ENCODE data around the gene STK32B.
A peak's percentile ranks its signal among the peaks of the same experiment; 100 is the strongest.

Gene STK32B

GRCh38 chr4:5444918-5445517 is 393.7 kb downstream of the STK32B start:
- TF ChIP-seq POLR2A (IDR thresholded peaks at IDR 0.05; ENCODE audit: low read length) = no peak
- no peak for TF ChIP-seq GATA1 (IDR thresholded peaks at IDR 0.05; ENCODE audit: low read depth, low read length)
- DNase-seq = no peak

DNA sequence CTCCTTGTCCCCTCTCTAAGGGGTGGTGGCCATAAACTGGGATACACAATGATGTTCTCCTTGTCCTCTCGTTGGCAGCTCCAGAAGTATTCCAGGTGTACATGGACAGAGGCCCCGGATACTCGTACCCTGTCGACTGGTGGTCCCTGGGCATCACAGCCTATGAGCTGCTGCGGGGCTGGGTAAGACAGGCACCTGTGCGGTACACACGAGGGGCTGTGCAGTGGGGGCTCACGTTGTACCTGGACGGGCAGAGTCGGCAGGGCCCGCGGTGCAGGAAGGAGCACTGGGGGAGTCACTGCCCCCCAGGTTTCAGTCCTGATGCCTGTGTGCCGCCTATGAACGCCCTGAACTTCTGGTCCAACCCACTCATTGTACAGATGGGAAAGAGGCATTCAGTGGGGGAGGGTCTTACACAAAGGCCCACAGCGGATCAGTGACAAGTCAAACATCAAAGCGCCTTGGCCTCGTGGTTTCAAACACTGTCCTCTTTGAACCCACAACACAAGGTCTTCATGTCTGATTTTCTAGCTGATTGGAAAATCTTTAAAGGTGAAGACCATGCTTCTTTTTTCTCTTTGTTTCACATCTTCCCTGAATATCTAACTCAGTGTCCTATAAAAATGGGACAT is 395.4 kb downstream of the STK32B start:
- DNase-seq = no peak
- TF ChIP-seq GATA1 (IDR thresholded peaks at IDR 0.05; ENCODE audit: low read depth, low read length) (no peak), POLR2A (IDR thresholded peaks at IDR 0.05; ENCODE audit: low read length) (no peak)

GRCh38 chr4:5447755-5448154 is 396.5 kb downstream of the STK32B start:
- TF ChIP-seq POLR2A (IDR thresholded peaks at IDR 0.05; ENCODE audit: low read length) (no peak), GATA1 (IDR thresholded peaks at IDR 0.05; ENCODE audit: low read depth, low read length) (no peak)
- DNase-seq = no peak

DNA sequence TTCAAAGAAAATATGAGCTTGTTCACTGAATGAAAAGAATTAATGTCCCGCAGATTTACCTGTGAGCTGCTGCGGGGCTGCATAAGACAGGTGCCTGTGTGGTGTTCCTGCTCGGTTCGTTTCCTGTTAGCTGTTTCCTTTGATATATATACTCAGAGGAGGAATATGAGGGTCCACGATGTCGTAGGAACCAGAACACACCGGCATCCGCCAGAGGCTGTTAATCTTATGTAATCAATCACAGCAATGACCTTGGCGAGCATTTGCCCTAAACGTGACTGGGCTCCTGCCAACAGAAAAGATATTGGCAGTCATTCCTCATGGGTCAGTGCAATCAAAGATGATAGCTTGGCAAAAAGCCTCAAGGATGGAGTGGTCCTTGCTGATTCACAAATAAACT is 396.9 kb downstream of the STK32B start:
- no peak for DNase-seq
- TF ChIP-seq GATA1 (IDR thresholded peaks at IDR 0.05; ENCODE audit: low read depth, low read length) (no peak), POLR2A (IDR thresholded peaks at IDR 0.05; ENCODE audit: low read length) (no peak)

GRCh38 chr4:5451243-5451642 is 400.0 kb downstream of the STK32B start:
- no peak for TF ChIP-seq POLR2A (IDR thresholded peaks at IDR 0.05; ENCODE audit: low read length)
- no peak for TF ChIP-seq GATA1 (IDR thresholded peaks at IDR 0.05; ENCODE audit: low read depth, low read length)
- no peak for DNase-seq

DNA sequence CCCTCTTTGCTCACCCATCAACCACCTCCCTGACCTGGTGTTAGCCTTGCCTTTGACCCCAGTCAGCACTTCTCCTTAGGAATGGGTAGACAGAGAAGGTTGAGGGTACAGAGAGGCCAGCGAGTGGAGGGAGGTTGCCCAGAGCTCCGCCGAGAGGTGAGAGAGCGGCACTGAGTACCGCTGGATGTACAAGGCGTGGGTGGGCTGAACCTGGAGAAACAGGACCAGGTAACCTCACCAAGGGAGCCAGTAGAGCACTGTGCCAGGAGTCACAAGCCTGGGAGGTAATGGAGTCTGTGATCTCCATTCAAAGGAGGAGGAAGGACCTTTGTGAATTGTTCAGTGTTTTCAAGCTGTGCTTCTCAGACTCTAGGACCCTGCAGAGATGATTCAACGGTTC is 400.9 kb downstream of the STK32B start:
- TF ChIP-seq GATA1 (IDR thresholded peaks at IDR 0.05; ENCODE audit: low read depth, low read length) = no peak
- TF ChIP-seq POLR2A (IDR thresholded peaks at IDR 0.05; ENCODE audit: low read length) = no peak

DNA sequence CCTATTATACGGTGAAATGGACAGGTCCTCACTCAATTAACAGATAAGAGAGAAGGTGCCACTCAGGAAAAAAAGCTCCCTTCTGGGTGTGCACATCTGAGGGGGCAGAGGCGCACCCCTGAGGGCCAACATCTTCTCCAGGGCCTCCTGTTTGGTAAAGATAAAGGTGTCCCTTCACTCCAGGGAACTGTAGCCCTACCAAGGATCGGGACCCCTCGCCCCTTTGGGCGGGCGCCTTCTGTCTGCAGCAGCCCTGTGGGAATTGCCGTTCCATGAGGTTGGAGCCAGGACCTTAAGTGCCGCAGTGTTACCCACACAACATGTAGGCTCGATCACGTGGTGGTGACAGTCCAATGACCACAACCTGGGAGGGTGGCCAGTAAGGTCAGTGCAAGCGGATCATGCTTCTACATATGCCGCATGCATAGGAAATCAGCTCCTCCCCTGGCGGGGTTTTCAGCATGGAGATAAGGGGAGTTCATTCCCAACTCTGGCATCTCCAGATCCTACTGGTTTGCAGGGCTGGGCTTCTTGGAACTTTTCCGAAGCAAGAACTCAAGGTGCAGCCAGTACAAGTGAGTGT is 403.8 kb downstream of the STK32B start:
- TF ChIP-seq GATA1 (IDR thresholded peaks at IDR 0.05; ENCODE audit: low read depth, low read length) (no peak), POLR2A (IDR thresholded peaks at IDR 0.05; ENCODE audit: low read length) (no peak)
- DNase-seq = no peak

More for the DNA sequence above, 400.9 kb downstream of the STK32B start:
- no peak for DNase-seq

DNA sequence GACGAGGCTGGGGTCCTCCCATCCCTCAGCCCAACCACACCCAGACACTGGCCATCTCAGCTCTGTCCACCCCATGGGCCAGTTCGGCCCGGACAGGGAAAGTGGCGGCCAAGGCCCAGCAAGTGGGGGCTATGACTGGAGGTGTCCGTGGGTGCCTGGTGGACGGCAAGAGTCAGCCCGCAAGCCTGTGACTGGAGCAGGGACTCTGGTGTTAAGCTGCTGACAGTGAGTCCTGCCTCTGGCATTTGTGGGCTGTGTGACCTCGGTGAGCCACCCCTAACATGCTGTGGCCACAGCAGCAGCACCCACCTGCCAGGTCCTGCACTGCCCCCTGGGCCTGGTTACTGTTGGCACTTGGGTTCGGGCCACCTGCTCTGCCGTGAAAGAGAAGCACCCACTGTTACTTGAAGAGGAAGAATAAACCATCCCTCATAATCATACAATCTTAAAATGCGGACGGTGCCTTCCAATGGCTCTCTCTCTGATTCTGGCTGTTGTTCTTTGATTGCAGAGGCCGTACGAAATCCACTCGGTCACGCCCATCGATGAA is 405.1 kb downstream of the STK32B start:
- no peak for DNase-seq
- TF ChIP-seq GATA1 (IDR thresholded peaks at IDR 0.05; ENCODE audit: low read depth, low read length) (no peak), POLR2A (IDR thresholded peaks at IDR 0.05; ENCODE audit: low read length) (no peak)

GRCh38 chr4:5458676-5459075 is 407.4 kb downstream of the STK32B start:
- no peak for DNase-seq
- no peak for TF ChIP-seq POLR2A (IDR thresholded peaks at IDR 0.05; ENCODE audit: low read length)
- TF ChIP-seq GATA1 (IDR thresholded peaks at IDR 0.05; ENCODE audit: low read depth, low read length) = no peak

GRCh38 chr4:5459236-5459635 is 408.0 kb downstream of the STK32B start:
- TF ChIP-seq GATA1 (IDR thresholded peaks at IDR 0.05; ENCODE audit: low read depth, low read length) = no peak
- no peak for TF ChIP-seq POLR2A (IDR thresholded peaks at IDR 0.05; ENCODE audit: low read length)
- DNase-seq = no peak

DNA sequence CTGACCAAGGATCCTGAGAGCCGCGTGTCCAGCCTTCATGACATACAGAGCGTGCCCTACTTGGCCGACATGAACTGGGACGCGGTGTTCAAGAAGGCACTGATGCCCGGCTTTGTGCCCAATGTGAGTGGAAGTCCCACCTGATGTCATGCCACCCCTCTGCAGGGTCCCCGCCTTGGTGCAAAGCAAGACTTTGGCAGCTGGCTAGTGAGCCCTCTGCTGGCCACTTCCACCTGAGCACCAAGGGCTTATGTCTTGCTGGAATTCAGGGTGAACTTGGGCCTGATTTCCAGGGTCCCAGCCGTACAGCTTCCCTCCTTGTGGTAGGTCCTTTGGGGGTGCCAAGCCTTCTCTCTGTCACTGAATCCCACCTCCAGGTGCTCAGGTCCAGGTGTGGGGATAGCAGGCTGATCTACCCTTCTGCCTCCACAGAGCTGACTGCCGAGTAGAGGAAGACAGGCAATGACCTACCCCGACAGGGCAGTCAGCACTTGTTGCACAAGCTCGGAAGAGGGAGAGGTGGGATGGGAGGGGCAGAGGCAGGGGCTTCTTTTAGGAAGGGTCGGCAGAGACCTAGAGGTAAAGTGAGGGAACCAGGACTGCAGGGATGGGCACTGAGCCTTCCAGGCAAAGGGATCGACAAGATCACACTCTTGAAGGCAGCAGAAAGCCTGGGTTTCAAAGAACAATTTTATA is 409.0 kb downstream of the STK32B start:
- TF ChIP-seq GATA1 (IDR thresholded peaks at IDR 0.05; ENCODE audit: low read depth, low read length) (no peak), POLR2A (IDR thresholded peaks at IDR 0.05; ENCODE audit: low read length) (no peak)
- peak; percentile 22 to 36 for DNase-seq

DNA sequence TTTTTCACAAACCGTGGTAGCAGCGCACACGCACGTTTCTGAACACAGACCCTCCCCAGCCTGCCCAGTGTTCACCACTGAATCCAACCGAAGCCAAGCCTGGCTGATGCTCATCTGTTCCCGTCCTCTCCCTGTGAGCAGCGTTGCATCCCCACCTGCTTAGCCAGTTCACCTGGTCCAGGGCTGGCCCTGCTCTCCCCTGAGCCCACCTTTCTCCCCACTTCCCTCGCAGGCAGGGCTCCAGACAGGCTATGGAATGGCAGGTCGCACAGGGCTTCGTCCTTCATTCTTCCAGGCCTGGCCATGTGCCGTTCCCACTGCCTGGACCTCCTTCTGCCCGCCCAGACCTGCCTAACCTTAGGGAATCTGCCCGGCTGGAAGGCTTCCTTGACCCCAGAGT is 410.2 kb downstream of the STK32B start:
- DNase-seq = no peak
- TF ChIP-seq POLR2A (IDR thresholded peaks at IDR 0.05; ENCODE audit: low read length) (no peak), GATA1 (IDR thresholded peaks at IDR 0.05; ENCODE audit: low read depth, low read length) (no peak)

GRCh38 chr4:5462254-5462835 is 411.1 kb downstream of the STK32B start:
- no peak for DNase-seq
- TF ChIP-seq GATA1 (IDR thresholded peaks at IDR 0.05; ENCODE audit: low read depth, low read length) (no peak), POLR2A (IDR thresholded peaks at IDR 0.05; ENCODE audit: low read length) (no peak)

- DNase-seq = no peak
- TF ChIP-seq GATA1 (IDR thresholded peaks at IDR 0.05; ENCODE audit: low read depth, low read length) (no peak), POLR2A (IDR thresholded peaks at IDR 0.05; ENCODE audit: low read length) (no peak)
These were observed 411.6 kb downstream of the STK32B start for GRCh38 chr4:5462896-5463295.
